ENCODE data around the gene C2CD3.

- TF ChIP-seq TCF7 (IDR thresholded peaks at IDR 0.05; ENCODE audit: borderline replicate concordance) (no peak), PCBP2 (IDR thresholded peaks at IDR 0.05; ENCODE audit: low read depth, low read length, poor library complexity, severe bottlenecking) (no peak)
- TF ChIP-seq, protein P1, sequence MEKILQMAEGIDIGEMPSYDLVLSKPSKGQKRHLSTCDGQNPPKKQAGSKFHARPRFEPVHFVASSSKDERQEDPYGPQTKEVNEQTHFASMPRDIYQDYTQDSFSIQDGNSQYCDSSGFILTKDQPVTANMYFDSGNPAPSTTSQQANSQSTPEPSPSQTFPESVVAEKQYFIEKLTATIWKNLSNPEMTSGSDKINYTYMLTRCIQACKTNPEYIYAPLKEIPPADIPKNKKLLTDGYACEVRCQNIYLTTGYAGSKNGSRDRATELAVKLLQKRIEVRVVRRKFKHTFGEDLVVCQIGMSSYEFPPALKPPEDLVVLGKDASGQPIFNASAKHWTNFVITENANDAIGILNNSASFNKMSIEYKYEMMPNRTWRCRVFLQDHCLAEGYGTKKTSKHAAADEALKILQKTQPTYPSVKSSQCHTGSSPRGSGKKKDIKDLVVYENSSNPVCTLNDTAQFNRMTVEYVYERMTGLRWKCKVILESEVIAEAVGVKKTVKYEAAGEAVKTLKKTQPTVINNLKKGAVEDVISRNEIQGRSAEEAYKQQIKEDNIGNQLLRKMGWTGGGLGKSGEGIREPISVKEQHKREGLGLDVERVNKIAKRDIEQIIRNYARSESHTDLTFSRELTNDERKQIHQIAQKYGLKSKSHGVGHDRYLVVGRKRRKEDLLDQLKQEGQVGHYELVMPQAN (IDR thresholded peaks at IDR 0.05; ENCODE audit: borderline replicate concordance), result no peak
- TF ChIP-seq, protein P2, sequence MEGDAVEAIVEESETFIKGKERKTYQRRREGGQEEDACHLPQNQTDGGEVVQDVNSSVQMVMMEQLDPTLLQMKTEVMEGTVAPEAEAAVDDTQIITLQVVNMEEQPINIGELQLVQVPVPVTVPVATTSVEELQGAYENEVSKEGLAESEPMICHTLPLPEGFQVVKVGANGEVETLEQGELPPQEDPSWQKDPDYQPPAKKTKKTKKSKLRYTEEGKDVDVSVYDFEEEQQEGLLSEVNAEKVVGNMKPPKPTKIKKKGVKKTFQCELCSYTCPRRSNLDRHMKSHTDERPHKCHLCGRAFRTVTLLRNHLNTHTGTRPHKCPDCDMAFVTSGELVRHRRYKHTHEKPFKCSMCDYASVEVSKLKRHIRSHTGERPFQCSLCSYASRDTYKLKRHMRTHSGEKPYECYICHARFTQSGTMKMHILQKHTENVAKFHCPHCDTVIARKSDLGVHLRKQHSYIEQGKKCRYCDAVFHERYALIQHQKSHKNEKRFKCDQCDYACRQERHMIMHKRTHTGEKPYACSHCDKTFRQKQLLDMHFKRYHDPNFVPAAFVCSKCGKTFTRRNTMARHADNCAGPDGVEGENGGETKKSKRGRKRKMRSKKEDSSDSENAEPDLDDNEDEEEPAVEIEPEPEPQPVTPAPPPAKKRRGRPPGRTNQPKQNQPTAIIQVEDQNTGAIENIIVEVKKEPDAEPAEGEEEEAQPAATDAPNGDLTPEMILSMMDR (IDR thresholded peaks at IDR 0.05 in 2 of 3, conservative IDR thresholded peaks at IDR 0.05 in 1 of 3; ENCODE audit: insufficient read depth in 2 of 3, low read depth in 1 of 3, low read length in 3 of 3), result no peak
Observed at GRCh38 chr11:74006743-74007304, 164.0 kb downstream of the C2CD3 start.
